Measurements from ENCODE around the gene SRPK1.

The SRPK1 gene

GRCh38 chr6:35795453-35796071 lies 125.3 kb downstream of the SRPK1 start:
- TF ChIP-seq CTCF (IDR thresholded peaks at IDR 0.05; ENCODE audit: low read length, missing control alignments) = no peak
- DNase-seq (ENCODE audit: low read depth) = no peak
- no peak overlapping the region for H3K4me3 ChIP-seq (replicated peaks; ENCODE audit: low read depth, low read length)

GRCh38 chr6:35794536-35795452 lies 126.1 kb downstream of the SRPK1 start:
- DNase-seq (ENCODE audit: low read depth) = no peak
- no peak for TF ChIP-seq CTCF (IDR thresholded peaks at IDR 0.05; ENCODE audit: low read length, missing control alignments)
- H3K4me3 ChIP-seq (replicated peaks; ENCODE audit: low read depth, low read length) = no peak overlapping the region

- no peak for TF ChIP-seq CTCF (IDR thresholded peaks at IDR 0.05; ENCODE audit: low read length, missing control alignments)
- DNase-seq (ENCODE audit: low read depth) = no peak
Observed at GRCh38 chr6:35790683-35791082, 130.2 kb downstream of the SRPK1 start.

GRCh38 chr6:35788423-35788982 lies 132.4 kb downstream of the SRPK1 start:
- no peak for DNase-seq (ENCODE audit: low read depth)
- no peak for TF ChIP-seq CTCF (IDR thresholded peaks at IDR 0.05; ENCODE audit: low read length, missing control alignments)
- no peak overlapping the region for H3K4me3 ChIP-seq (replicated peaks; ENCODE audit: low read depth, low read length)

More at GRCh38 chr6:35790683-35791082, 130.2 kb downstream of the SRPK1 start:
- no peak overlapping the region for H3K4me3 ChIP-seq (replicated peaks; ENCODE audit: low read depth, low read length)

- DNase-seq (ENCODE audit: low read depth) = no peak
- H3K4me3 ChIP-seq (replicated peaks; ENCODE audit: low read depth, low read length) = no peak overlapping the region
- TF ChIP-seq CTCF (IDR thresholded peaks at IDR 0.05; ENCODE audit: low read length, missing control alignments) = no peak
Observed at GRCh38 chr6:35787266-35788218, 133.4 kb downstream of the SRPK1 start.

- H3K4me3 ChIP-seq (replicated peaks; ENCODE audit: low read depth, low read length) = no peak overlapping the region
- DNase-seq (ENCODE audit: low read depth) = no peak
- TF ChIP-seq CTCF (IDR thresholded peaks at IDR 0.05; ENCODE audit: low read length, missing control alignments) = no peak
Observed at GRCh38 chr6:35786810-35787209, 134.1 kb downstream of the SRPK1 start.

All from fibroblast of pulmonary artery (primary cell).